ENCODE results near the gene EFL1. TPM values are rescaled to one million over a fixed set of nuclear protein-coding genes. Genes with fewer than 3 reads are reported as not detected.

Gene EFL1
- total and polyA plus RNA-seq, 9 of the 15 experiments (the other 6 are each of a cell fraction or from before 2014, with no cell fraction given), result 4.8 to 32.5 (median 16.9) TPM

GRCh38 chr15:82134461-82134860 is 128.1 kb downstream of the EFL1 start (continued):
- TF ChIP-seq ZBTB40 (IDR thresholded peaks at IDR 0.05) (no peak), ZBTB40 (CRISPR knock-in tag; IDR thresholded peaks at IDR 0.05) (no peak), GABPA (tag; conservative IDR thresholded peaks at IDR 0.05; ENCODE audit: low read depth) (no peak)

All from K562 (cell line).